K562 (cell line): Measurements from ENCODE around the gene SULT2B1. TPM values are rescaled to one million over a fixed set of nuclear protein-coding genes. Genes with fewer than 3 reads are reported as not detected.

Experiments
- CBX1 ChIP-seq: sonication (generic); IDR thresholded peaks from 2 replicates; pipeline ENCODE4 v1.6.1; 2016; ENCODE audit warnings: antibody characterized with exemption, low read depth, mild to moderate bottlenecking
- CC2D1A ChIP-seq: fragments of 450-650 bp; IDR thresholded peaks from 2 replicates; pipeline ENCODE4 v1.6.1; 2017; ENCODE audit warnings: mild to moderate bottlenecking
- SAP30 ChIP-seq: fragments of 200-600 bp; sonication (generic); IDR thresholded peaks from 2 replicates; pipeline ENCODE4 v1.6.1; 2012; ENCODE audit warnings: borderline replicate concordance, low read depth, mild to moderate bottlenecking, moderate library complexity, low read length, control low read depth, inconsistent platforms; ENCODE audit not compliant: insufficient read depth, poor library complexity, severe bottlenecking
- SNIP1 ChIP-seq: fragments of 450-650 bp; IDR thresholded peaks from 2 replicates; pipeline ENCODE4 v1.7.1; 2017; ENCODE audit warnings: low read depth, mild to moderate bottlenecking
- ZNF124 ChIP-seq: sonication (generic); formaldehyde crosslinking; IDR thresholded peaks from 2 replicates; pipeline ENCODE4 v1.8.1; 2022; ENCODE audit warnings: missing genetic modification reagents
- ZNF316 ChIP-seq: fragments of 450-650 bp; IDR thresholded peaks from 2 replicates; pipeline ENCODE4 v1.6.1; 2016
- ZNF717 ChIP-seq: fragments of 250-450 bp; sonication (Bioruptor Pico); IDR thresholded peaks from 2 replicates; pipeline ENCODE4 v1.5.0; 2021
- ZNF79 ChIP-seq: fragments of 250-450 bp; sonication (Bioruptor Pico); IDR thresholded peaks from 2 replicates; pipeline ENCODE4 v1.4.0; 2020; ENCODE audit warnings: low read depth, mild to moderate bottlenecking, moderate library complexity
- polyA plus RNA-seq, 8 experiments: library from polyadenylated mRNA; depleted of rRNA in 4 of 8; stranded (reverse) in 5 of 8; unstranded in 3 of 8; fragments of >200 nt; fragmentation: Nextera tagmentation in 2 of 8; fragmentation: Illumina TruSeq in 1 of 8; extraction: Ambion mirVana in 2 of 8; extraction: Trizol in 1 of 8; gene quantifications; 2 replicates each; pipeline versions ENCODE4 v1.2.1 to v1.2.3, GENCODE V29; 2011 to 2014; ENCODE audit warnings: inconsistent platforms in 1 of 8, missing spikeins in 1 of 8
- total RNA-seq, 7 experiments: library from RNA; depleted of rRNA in 6 of 7; stranded (reverse); fragments of >200 nt in 6 of 7; fragmentation: Illumina TruSeq in 2 of 7; extraction: Trizol in 2 of 7; gene quantifications; 2 replicates each; pipeline versions ENCODE4 v1.2.1 to v1.2.3, GENCODE V29; 2011 to 2021; ENCODE audit warnings: low replicate concordance in 1 of 7
- TF ChIP-seq, protein P1 (sequence below): fragments of 450-650 bp; IDR thresholded peaks from 2 replicates; pipeline ENCODE4 v1.6.1; 2016; ENCODE audit warnings: mild to moderate bottlenecking, moderate library complexity
- TF ChIP-seq, protein P2 (sequence below): fragments of 450-650 bp; formaldehyde crosslinking; IDR thresholded peaks from 2 replicates; pipeline ENCODE4 v1.4.0; 2020; ENCODE audit warnings: mild to moderate bottlenecking
- TF ChIP-seq, protein P3 (sequence below): sonication (generic); formaldehyde crosslinking; IDR thresholded peaks from 2 replicates; pipeline ENCODE4 v1.8.1; 2023; ENCODE audit warnings: mild to moderate bottlenecking, missing genetic modification reagents

The SULT2B1 gene
- total and polyA plus RNA-seq, 9 of the 15 experiments (the other 6 are each of a cell fraction or from before 2014, with no cell fraction given), result 0.09 to 0.62 (median 0.22) TPM; not detected in 2

DNA sequence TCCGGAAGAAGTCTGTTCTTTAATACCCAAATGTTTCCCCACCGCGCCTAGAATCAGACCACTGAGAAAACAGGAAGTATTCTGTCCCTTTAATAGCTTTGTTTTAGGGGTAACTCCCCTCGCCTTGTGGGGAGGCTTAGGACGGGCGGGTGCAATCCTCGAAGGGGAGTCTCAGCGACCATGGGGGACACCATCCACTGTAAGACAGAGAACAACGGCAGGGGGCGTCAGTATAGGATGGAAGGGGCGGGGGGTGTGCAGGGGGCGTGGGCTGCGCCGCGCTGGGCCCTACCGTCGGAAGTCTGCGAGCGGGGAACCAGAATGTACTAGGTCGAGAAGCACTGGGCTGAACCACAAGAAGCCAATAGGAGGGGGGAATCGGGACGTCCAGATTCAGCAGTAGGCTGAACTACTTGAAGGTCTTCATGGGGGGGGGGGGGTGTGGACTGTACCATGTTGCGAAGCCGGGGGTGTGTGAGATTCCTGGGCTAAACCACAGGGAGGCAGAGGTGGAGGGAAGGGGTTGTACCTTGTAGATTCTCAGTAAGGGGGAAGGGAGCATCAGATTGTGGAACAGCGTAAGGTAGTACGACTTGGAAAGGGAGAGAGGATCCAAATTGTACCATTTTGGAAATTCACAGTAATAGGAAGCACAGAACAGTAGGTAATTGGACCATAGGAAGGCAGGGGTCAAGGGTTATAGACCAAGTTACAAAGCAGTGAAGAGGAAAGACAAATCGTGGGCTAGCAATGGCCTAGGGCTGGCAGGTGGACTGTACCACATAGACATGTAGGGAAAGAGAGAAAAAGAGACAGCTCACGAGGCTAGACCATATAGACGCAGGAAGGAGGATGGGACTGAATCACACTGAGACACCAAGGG, 86.2 kb downstream of the SULT2B1 start (continued):
- TF ChIP-seq, protein P1, sequence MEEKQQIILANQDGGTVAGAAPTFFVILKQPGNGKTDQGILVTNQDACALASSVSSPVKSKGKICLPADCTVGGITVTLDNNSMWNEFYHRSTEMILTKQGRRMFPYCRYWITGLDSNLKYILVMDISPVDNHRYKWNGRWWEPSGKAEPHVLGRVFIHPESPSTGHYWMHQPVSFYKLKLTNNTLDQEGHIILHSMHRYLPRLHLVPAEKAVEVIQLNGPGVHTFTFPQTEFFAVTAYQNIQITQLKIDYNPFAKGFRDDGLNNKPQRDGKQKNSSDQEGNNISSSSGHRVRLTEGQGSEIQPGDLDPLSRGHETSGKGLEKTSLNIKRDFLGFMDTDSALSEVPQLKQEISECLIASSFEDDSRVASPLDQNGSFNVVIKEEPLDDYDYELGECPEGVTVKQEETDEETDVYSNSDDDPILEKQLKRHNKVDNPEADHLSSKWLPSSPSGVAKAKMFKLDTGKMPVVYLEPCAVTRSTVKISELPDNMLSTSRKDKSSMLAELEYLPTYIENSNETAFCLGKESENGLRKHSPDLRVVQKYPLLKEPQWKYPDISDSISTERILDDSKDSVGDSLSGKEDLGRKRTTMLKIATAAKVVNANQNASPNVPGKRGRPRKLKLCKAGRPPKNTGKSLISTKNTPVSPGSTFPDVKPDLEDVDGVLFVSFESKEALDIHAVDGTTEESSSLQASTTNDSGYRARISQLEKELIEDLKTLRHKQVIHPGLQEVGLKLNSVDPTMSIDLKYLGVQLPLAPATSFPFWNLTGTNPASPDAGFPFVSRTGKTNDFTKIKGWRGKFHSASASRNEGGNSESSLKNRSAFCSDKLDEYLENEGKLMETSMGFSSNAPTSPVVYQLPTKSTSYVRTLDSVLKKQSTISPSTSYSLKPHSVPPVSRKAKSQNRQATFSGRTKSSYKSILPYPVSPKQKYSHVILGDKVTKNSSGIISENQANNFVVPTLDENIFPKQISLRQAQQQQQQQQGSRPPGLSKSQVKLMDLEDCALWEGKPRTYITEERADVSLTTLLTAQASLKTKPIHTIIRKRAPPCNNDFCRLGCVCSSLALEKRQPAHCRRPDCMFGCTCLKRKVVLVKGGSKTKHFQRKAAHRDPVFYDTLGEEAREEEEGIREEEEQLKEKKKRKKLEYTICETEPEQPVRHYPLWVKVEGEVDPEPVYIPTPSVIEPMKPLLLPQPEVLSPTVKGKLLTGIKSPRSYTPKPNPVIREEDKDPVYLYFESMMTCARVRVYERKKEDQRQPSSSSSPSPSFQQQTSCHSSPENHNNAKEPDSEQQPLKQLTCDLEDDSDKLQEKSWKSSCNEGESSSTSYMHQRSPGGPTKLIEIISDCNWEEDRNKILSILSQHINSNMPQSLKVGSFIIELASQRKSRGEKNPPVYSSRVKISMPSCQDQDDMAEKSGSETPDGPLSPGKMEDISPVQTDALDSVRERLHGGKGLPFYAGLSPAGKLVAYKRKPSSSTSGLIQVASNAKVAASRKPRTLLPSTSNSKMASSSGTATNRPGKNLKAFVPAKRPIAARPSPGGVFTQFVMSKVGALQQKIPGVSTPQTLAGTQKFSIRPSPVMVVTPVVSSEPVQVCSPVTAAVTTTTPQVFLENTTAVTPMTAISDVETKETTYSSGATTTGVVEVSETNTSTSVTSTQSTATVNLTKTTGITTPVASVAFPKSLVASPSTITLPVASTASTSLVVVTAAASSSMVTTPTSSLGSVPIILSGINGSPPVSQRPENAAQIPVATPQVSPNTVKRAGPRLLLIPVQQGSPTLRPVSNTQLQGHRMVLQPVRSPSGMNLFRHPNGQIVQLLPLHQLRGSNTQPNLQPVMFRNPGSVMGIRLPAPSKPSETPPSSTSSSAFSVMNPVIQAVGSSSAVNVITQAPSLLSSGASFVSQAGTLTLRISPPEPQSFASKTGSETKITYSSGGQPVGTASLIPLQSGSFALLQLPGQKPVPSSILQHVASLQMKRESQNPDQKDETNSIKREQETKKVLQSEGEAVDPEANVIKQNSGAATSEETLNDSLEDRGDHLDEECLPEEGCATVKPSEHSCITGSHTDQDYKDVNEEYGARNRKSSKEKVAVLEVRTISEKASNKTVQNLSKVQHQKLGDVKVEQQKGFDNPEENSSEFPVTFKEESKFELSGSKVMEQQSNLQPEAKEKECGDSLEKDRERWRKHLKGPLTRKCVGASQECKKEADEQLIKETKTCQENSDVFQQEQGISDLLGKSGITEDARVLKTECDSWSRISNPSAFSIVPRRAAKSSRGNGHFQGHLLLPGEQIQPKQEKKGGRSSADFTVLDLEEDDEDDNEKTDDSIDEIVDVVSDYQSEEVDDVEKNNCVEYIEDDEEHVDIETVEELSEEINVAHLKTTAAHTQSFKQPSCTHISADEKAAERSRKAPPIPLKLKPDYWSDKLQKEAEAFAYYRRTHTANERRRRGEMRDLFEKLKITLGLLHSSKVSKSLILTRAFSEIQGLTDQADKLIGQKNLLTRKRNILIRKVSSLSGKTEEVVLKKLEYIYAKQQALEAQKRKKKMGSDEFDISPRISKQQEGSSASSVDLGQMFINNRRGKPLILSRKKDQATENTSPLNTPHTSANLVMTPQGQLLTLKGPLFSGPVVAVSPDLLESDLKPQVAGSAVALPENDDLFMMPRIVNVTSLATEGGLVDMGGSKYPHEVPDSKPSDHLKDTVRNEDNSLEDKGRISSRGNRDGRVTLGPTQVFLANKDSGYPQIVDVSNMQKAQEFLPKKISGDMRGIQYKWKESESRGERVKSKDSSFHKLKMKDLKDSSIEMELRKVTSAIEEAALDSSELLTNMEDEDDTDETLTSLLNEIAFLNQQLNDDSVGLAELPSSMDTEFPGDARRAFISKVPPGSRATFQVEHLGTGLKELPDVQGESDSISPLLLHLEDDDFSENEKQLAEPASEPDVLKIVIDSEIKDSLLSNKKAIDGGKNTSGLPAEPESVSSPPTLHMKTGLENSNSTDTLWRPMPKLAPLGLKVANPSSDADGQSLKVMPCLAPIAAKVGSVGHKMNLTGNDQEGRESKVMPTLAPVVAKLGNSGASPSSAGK, result no peak
- TF ChIP-seq CBX1 (no peak), CC2D1A (no peak; the same call in 1 of the 2 replicates), SNIP1 (0 out of 2 replicates have a peak, but pooled peaks have one; percentile 5), SAP30 (no peak), ZNF316 (no peak), ZNF124 (CRISPR knock-in tag) (no peak), ZNF79 (CRISPR knock-in tag) (no peak), ZNF717 (CRISPR knock-in tag) (no peak)
- TF ChIP-seq, protein P2, sequence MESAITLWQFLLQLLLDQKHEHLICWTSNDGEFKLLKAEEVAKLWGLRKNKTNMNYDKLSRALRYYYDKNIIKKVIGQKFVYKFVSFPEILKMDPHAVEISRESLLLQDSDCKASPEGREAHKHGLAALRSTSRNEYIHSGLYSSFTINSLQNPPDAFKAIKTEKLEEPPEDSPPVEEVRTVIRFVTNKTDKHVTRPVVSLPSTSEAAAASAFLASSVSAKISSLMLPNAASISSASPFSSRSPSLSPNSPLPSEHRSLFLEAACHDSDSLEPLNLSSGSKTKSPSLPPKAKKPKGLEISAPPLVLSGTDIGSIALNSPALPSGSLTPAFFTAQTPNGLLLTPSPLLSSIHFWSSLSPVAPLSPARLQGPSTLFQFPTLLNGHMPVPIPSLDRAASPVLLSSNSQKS (CRISPR knock-in tag), result no peak
- TF ChIP-seq, protein P3, sequence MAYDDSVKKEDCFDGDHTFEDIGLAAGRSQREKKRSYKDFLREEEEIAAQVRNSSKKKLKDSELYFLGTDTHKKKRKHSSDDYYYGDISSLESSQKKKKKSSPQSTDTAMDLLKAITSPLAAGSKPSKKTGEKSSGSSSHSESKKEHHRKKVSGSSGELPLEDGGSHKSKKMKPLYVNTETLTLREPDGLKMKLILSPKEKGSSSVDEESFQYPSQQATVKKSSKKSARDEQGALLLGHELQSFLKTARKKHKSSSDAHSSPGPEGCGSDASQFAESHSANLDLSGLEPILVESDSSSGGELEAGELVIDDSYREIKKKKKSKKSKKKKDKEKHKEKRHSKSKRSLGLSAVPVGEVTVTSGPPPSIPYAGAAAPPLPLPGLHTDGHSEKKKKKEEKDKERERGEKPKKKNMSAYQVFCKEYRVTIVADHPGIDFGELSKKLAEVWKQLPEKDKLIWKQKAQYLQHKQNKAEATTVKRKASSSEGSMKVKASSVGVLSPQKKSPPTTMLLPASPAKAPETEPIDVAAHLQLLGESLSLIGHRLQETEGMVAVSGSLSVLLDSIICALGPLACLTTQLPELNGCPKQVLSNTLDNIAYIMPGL, result no peak
